Fibroblast of villous mesenchyme (primary cell): Measurements from ENCODE around the gene HEPH. TPM values are rescaled to one million over a fixed set of nuclear protein-coding genes. Genes with fewer than 3 reads are reported as not detected.

Experiments used
- DNase-seq: peaks from one replicate; pipeline ENCODE4 v3.0.0-alpha.2; 2010; ENCODE audit warnings: low read depth
- H3K4me3 ChIP-seq: 2 replicates; pipeline ENCODE4 v1.5.1; 2011; ENCODE audit warnings: low read depth, mild to moderate bottlenecking, low read length
- CTCF ChIP-seq: IDR thresholded peaks from 2 replicates; pipeline ENCODE4 v1.5.1; 2012; ENCODE audit warnings: low read depth, mild to moderate bottlenecking, low read length; ENCODE audit not compliant: insufficient read depth
- total RNA-seq: library from RNA; depleted of rRNA; stranded (reverse); fragments of >200 nt; gene quantifications from 2 replicates; pipeline ENCODE4 v1.2.3, GENCODE V29; 2012

The HEPH gene
- total RNA-seq, 1 donor = 1.3 TPM

GRCh38 chrX:66176134-66176533 lies 12.1 kb downstream of the HEPH start:
- no peak for DNase-seq
- H3K4me3 ChIP-seq = no peak overlapping the region
- TF ChIP-seq CTCF = no peak

- TF ChIP-seq CTCF = no peak
- no peak overlapping the region for H3K4me3 ChIP-seq
- no peak for DNase-seq
Observed at GRCh38 chrX:66191563-66191962, 27.5 kb downstream of the HEPH start.

DNA sequence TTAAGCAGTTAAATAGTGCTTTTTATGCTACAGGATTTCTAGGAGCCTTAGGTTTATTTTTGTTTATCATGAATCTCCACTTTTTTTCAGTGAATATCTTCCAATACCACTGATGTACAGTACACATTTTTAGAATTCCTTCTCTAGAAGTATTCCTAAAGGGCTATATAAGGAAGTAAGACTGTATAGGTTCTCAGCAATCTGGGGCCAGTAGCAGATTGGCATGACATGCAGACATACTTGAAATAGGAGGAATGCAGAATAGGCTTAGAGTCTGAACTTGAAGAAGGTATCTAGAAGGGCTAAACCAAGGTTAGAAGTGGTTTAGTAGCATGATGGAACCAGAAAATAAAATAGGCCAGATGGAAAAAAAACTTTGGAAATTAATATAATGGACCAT lies 29.8 kb downstream of the HEPH start:
- H3K4me3 ChIP-seq = no peak overlapping the region
- DNase-seq = no peak
- TF ChIP-seq CTCF = no peak

- no peak overlapping the region for H3K4me3 ChIP-seq
- DNase-seq = no peak
- TF ChIP-seq CTCF = no peak
Observed at GRCh38 chrX:66200050-66200664, 36.1 kb downstream of the HEPH start.

- no peak overlapping the region for H3K4me3 ChIP-seq
- no peak for TF ChIP-seq CTCF
- DNase-seq = peak; percentile 10
Observed at GRCh38 chrX:66200855-66201795, 37.1 kb downstream of the HEPH start.

GRCh38 chrX:66203114-66203513 lies 39.1 kb downstream of the HEPH start:
- DNase-seq = no peak
- no peak for TF ChIP-seq CTCF
- no peak overlapping the region for H3K4me3 ChIP-seq
